D721Med (cell line): ENCODE measurements around the gene TEX2.
"Not testable (repeated sequence)": the region's sequence is repeated elsewhere in the genome, so short reads cannot be mapped to it uniquely, and the experiment has no call there.

Experiments used
- DNase-seq: peaks from one replicate; pipeline ENCODE4 v3.0.0; 2011; ENCODE audit warnings: low spot score; ENCODE audit not compliant: insufficient read length
- FAIRE-seq: peaks from 2 replicates; lab custom pipeline; 2011; peaks lifted over from hg19 to GRCh38; lab: Jason Lieb, UNC
- TF ChIP-seq, protein P1 (sequence below): IDR thresholded peaks from 2 replicates; pipeline ENCODE4 v1.5.1; 2012; ENCODE audit warnings: mild to moderate bottlenecking, control low read depth; ENCODE audit not compliant: insufficient read depth; ENCODE audit errors: missing control alignments

The TEX2 gene

DNA sequence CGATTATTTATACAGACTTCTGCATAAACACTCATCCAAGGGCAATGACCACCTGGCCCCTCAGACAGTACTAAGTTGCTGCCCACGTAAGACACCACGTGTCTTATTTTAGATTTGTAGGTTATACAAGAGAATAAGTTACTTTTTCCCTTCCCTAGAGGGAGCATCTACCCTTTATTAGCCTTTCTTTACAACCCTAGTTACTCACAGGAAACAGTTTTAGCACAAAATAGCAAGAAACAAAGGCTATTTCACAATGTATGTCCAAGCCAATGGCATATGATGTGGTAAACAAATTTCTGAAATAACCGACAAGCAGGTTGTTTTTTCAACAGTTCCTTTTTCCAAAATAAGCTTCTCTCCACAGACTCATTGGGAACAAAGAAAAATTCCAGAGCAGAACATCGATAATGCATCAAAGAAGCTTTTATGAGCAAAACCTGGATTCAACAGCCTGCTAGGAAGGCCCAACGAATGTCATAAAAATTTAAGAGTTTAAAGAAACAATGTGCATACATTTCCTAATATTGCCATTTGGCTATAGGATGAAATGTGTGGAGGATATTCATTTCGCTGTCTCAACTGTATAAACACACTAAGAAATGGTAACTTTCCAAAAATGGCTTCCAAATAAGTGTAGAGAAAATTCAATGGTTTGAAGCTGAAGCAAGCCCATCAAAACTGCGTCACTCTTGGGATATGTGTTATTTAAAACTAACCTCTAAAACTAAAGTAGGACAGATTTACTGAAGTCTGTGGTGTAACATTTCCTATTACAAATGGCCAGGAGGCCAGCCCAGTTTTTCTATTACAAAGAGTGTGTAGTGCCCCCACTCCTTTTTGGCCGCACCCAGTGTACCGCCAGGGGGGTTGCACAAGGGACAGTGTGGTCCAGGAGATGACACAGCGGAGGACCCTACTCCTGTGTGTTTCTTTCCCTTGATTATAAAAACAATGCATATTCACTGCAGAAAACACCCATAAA, 82.7 kb downstream of the TEX2 start:
- TF ChIP-seq, protein P1, sequence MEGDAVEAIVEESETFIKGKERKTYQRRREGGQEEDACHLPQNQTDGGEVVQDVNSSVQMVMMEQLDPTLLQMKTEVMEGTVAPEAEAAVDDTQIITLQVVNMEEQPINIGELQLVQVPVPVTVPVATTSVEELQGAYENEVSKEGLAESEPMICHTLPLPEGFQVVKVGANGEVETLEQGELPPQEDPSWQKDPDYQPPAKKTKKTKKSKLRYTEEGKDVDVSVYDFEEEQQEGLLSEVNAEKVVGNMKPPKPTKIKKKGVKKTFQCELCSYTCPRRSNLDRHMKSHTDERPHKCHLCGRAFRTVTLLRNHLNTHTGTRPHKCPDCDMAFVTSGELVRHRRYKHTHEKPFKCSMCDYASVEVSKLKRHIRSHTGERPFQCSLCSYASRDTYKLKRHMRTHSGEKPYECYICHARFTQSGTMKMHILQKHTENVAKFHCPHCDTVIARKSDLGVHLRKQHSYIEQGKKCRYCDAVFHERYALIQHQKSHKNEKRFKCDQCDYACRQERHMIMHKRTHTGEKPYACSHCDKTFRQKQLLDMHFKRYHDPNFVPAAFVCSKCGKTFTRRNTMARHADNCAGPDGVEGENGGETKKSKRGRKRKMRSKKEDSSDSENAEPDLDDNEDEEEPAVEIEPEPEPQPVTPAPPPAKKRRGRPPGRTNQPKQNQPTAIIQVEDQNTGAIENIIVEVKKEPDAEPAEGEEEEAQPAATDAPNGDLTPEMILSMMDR = no peak
- FAIRE-seq = no peak
- no peak for DNase-seq

DNA sequence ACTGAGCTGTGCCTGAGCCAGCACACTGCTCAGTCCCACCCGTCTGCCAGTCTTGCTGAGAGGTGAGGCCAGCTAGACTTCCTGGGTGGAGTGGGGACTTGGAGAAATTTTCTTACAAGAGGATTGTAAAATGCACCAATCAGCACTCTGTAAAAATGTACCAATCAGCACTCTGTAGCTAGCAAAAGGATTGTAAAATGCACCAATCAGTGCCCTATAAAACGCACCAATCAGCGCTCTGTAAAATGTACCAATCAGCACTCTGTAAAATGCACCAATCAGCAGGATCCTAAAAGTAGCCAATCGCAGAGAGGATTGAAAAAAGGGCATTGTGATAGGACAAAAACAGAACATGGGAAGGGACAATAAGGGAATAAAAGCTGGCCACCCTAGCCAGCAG, 84.0 kb downstream of the TEX2 start:
- not testable (repeated sequence) for DNase-seq, FAIRE-seq

DNA sequence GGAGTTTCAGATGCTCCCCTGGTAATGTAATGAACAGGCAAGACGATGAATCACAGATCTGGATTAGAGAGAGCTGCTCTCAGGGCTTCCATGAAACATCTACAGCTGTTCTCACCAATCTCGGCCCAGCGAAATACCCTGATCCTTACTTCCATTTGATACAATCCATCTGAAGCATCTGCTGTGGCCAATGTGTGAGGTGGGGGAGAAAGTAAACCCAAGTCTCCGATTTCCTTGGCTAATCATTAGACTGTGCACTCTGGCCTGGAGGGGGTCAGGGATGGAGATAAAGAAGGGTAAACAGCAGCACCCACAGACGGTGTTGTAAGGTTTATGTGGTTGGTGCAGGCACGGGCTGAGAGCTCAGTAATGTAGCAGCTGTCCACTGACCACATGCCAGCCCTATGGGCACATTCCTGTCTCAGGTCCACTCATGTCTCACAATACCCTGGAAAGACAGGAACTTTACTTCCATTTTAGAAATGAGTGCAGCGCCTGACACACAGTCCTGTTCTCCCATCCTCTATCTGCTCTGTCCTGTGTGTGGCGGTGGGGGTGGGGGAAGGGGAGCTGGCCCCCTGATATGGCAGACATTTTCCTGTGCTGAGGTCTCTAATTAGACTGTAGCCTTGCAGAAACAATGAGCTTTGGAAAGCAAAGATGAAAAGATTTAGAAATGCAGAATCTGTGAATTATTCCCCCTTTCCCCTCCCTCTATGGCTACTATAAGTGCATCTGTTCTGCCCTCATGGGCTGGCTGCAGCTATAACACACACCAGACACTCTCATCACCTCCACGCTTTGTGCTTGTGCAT, 84.8 kb downstream of the TEX2 start:
- FAIRE-seq (no peak), DNase-seq (no peak)
- TF ChIP-seq, protein P1 = no peak

DNA sequence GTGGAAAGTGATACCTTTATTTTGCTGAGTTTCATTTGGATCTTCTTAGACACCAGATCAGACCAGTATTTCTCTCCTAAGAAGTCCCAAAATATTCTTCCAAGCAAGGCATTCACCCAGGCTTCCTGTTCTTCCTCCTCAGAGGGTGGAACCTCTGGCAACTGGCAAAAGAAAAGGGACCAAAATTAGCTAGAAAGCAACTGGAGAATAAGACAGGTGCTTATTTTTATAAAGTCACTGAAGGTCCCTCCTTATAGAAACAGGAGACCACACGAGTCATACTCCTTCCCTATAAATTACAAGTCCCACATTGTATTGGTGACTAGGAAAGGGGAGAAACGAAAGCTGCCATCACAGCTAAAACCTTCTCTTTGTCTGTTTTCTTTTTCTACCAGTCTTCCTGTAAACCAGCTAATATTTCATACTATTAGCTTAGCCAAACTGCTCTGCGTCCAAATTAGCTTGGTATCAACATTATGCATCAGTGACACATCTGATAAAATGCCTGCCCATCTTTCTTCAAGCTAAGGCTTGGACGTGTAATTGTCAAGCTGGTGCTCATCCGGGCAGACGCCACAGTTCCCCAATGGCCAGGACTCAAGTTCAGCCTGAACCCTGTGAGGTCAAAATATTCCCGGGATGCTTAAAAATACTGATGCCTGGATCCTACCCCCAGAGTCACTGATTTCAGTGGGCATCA, 85.6 kb downstream of the TEX2 start:
- TF ChIP-seq, protein P1 = no peak
- no peak for DNase-seq
- no peak for FAIRE-seq

DNA sequence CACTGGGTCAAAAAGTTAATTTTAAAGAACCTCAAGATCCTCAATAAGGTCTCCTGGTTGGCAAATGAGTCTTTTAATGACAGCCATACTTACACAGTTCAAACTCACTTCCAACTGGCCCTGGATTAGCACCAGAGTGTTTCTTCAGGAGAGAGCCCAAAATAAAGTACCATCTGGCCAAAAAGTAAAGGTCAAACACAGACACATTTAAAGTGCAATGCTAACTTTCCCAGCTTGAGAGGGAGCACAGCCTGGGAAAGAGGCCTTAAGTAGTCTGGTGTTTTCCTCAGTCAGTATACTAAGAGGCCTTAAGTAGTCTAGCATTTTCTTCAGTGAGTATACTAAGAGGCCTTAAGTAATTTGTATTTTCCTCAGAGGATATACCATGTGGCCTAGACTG, 86.5 kb downstream of the TEX2 start:
- TF ChIP-seq, protein P1 = no peak
- no peak for FAIRE-seq
- no peak for DNase-seq

DNA sequence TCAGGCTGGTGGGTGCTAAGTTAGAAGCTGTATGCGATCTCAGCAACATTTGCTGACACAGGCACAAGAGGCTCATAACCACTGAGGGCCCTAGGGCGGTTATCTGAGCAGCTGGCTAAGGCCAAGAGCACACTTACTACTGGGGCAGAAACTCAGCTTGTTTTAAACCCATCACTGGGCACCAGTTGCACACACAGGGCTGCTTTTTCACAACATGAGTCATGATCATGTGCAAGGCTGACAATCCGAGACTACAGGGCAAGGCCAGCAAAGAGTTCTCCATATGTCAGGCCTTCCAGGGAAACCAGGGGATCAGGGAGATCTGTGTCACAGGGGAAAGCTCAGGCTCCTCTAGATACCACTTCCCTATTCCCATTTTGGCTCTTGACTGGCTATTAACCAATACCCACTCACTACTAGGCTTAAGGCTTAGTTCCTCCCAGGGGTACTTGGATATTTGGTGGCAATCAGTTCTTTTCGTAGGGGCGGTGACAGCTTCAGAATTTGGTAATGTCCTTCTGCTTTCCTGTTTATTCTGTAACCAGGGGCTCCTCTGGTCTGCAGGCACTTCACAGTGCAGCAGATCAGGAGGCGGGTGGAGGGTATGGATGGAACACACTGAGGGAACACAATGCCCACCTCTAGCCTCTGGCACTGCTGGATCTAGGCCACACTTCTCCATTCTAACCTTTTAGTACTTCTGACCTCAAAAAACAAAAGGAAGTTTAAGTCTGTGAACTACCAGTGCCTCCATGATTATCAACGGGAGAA, 88.2 kb downstream of the TEX2 start:
- DNase-seq = no peak
- TF ChIP-seq, protein P1 = no peak
- FAIRE-seq = no peak
